Neural cell (in vitro differentiated cells): Measurements from ENCODE around the gene RTN4R.

Experiments used
- CTCF ChIP-seq: fragments of 450-650 bp; IDR thresholded peaks from 2 replicates; pipeline ENCODE4 v1.5.1; 2014; ENCODE audit warnings: antibody characterized with exemption, mild to moderate bottlenecking, moderate library complexity; ENCODE audit not compliant: poor library complexity, severe bottlenecking
- MXI1 ChIP-seq: fragments of 450-650 bp; conservative IDR thresholded peaks from 2 replicates; pipeline ENCODE4 v1.6.1; 2014; ENCODE audit warnings: antibody characterized with exemption, mild to moderate bottlenecking; ENCODE audit not compliant: poor library complexity, severe bottlenecking
- REST ChIP-seq: IDR thresholded peaks from 2 replicates; pipeline ENCODE4 v1.6.1; 2012; ENCODE audit warnings: borderline replicate concordance

- TF ChIP-seq CTCF (no peak), MXI1 (no peak), REST (no peak)
Observed at GRCh38 chr22:20228055-20228938, 39.8 kb downstream of the RTN4R start.
